ENCODE results near the gene TMEM144.
"Not testable (repeated sequence)": the region's sequence is repeated elsewhere in the genome, so short reads cannot be mapped to it uniquely, and the experiment has no call there.

TMEM144 gene

DNA sequence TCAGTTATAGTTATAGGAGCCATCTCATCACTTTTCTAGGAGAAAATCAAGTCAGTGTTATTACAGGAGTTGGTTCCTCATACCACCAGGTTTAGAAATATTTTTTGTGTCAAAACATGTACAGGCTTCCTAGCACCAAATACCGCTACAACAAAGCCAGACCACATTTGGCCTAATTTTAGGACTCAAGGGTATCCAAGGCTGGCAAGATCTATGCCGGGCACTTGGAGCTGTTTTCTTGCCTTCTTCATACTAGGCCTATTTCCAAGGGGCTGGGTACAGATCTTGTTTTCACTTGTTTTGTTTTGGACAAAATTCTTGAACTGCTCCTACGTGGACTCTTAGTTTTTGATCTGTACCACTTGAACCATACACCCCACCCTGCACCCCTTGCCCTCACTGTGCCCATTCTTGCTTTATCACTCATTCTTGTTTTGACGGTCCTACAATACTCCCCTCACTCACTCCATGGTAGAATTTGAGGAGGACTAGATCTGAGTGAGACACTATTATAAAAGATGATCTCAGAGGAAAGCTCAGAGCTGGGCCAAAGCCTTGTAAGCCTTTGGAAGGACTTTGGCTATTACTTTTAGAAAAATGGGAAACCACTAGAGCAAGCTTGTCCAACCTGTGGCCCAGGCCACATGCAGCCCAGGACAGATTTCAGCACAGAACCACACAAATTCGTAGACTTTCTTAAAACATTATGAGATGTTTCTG is 17.7 kb upstream of the TMEM144 start:
- DNase-seq, result no peak

GRCh38 chr4:158193171-158193749 is 17.0 kb upstream of the TMEM144 start:
- DNase-seq, result peak; percentile 14

DNA sequence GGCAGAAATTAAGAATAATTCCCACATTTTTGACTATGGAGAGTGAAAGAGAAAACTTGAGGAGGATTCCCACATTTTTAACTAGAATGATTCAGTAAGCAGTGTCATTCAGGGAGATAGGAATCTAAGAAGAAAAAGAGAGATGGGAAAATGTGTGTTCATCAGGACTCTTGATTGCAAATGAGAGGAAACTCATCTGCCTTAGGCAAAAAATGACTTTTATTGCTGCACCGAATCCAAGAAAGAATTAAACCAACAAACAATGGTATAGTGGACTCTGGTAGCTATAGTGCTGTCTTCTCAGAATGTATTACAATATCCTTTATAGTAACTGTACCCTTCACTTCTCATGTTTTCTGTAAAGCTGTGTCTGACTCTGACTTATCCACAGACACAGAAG is 15.0 kb upstream of the TMEM144 start:
- no peak for DNase-seq

DNA sequence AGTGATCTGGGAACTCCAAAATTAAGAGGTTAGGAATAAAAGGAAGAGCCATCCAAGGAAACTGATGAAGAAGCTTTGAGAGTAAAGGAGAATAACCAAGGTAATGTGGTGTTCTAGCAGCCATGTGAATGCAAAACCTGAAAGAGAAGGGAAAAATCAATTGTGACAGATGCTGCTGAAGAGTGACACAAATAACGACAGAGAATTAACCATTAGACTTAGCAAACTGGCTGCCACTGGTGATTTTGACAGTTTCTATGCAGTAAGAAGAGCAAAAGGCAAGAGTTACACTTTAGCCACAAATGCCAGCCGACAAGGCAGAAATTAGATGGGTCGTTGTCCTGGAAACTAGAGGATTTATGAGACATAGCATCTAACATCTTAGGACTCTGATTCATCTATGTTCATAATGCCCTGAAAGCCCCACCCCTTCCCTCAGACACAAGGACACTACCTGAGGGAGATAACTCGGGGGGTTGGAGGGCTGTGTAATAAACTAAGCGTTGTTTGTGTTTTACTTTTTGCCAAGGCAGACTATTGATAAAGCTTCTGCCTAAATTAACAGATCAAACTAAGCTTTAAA is 13.0 kb upstream of the TMEM144 start:
- DNase-seq, result no peak

GRCh38 chr4:158200214-158200613 is 10.1 kb upstream of the TMEM144 start:
- no peak for DNase-seq

DNA sequence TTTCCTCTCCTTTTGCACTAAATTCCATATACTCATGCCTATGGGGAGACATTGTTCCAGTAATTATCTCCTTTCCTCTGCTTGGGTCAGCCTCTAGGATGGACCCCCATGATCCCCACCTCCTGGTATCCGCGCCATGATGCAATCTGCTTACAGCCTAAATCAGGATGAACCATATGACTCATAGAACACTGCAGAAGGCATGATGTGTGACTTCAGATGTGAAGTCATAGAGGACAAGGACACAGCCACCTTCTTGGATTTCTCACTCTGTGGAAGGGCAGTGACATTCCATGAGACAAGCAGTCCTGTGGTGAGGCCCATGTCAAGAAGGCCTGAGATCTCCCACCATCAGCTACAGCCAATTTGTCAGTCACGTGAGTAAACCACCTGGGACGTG is 9.0 kb upstream of the TMEM144 start:
- DNase-seq, result no peak

DNA sequence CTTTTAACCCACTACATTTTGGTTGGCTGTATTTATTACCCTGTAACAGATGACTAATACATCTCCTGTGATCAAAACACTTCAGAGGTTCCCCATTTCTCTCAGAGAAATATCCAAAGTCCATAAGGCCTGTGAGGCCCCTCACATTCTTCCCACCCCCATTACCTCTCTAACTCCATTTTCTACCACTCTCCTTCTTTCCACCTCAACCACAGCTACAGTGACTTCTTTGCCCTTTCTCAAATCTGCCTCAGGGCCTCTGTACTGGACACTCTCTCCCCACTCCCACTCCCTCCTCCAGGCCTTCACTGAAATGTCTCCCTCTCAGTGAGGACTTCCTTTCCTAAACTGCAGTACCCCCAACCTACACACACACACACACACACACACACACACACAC is 8.4 kb upstream of the TMEM144 start:
- DNase-seq, result no peak

DNA sequence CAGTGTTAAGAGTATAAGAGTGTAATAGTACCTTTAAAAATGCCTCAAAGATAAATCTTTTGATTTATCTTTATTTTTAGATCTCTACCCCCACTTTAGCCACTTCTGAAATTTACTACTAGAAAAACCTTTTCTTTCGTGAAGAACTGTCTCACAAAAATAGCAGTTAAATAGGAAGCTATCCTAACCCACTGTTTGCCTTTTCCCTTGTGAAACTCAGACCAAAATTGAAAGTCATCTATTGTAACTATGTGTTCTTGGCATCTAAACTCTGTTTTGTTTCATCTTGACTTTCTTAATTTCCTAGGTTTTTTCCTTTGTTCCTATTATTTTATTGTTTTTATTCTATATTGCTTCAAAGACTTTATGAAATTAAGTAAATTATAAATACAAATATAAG is 7.8 kb upstream of the TMEM144 start:
- no peak for DNase-seq

- no peak for DNase-seq
Measured at GRCh38 chr4:158203436-158203835, 6.8 kb upstream of the TMEM144 start.

GRCh38 chr4:158203929-158204328 is 6.4 kb upstream of the TMEM144 start:
- DNase-seq, result no peak

- no peak for DNase-seq
Measured at GRCh38 chr4:158208963-158209640, 1.2 kb upstream of the TMEM144 start.

- DNase-seq, result no peak
Measured at GRCh38 chr4:158211222-158211621, 936 bp downstream of the TMEM144 start.

- DNase-seq, result no peak
Measured at GRCh38 chr4:158213466-158213865, 3.2 kb downstream of the TMEM144 start.

GRCh38 chr4:158214856-158215255 is 4.6 kb downstream of the TMEM144 start:
- DNase-seq, result no peak

DNA sequence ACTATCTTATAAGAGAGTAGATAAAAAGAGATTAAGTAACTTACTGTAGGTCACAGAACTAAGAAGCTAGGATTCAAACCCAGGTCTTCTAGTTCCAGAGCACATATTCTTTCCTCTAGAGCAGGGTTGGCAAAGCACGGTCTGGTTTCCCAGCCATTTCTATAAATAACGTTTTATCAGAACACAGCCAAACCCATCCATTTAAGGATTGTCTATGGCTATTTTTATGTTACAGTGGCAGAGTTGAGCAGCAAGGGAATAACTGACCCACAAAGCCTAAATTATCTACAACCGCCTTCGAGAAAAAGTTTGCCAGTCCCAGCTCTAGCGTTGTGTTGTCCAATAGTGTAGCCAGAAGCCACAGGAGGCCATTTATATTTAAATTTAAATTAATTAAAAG is 7.5 kb downstream of the TMEM144 start:
- no peak for DNase-seq

- no peak for DNase-seq
Measured at GRCh38 chr4:158219623-158220022, 9.3 kb downstream of the TMEM144 start.

- DNase-seq, result not testable (repeated sequence)
Measured at GRCh38 chr4:158224318-158224717, 14.0 kb downstream of the TMEM144 start.

DNA sequence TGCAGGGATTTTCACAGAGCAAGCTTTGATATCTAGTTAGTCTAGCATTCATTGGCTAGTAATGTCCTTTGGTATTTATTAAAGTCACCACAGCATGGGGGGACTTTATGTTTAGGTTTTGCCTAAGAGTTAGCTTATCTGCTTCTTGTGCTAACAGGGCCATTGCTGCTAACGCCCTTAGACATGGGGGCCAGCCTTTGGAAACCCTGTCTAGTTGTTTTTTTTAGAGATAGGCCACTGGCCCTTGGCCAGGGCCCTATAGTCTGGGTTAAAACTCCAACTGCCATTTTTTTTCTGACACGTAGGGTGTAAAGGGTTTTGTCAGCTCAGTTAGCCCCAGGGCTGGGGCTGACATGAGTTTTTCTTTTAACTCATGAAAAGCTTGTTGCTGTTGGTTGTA is 14.7 kb downstream of the TMEM144 start:
- not testable (repeated sequence) for DNase-seq

DNA sequence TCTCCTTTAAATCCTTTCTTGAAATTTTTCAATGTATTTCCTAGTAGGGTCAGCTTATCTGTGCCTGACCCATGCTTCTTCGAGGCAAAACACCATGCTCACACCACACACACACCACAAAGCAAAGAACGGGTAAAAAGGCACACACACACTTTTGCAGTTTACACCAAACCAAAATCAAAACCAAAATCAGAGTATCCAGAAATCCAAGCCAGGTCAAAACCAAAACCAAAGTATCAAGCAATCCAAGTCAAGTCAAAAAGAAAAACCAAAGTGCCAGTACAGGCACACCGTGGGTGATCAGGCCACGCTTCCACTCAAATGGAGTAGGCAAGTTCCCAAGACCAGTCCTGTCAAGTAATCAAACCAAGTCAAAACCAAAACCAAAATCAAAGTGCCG is 17.6 kb downstream of the TMEM144 start:
- DNase-seq, result not testable (repeated sequence)

DNA sequence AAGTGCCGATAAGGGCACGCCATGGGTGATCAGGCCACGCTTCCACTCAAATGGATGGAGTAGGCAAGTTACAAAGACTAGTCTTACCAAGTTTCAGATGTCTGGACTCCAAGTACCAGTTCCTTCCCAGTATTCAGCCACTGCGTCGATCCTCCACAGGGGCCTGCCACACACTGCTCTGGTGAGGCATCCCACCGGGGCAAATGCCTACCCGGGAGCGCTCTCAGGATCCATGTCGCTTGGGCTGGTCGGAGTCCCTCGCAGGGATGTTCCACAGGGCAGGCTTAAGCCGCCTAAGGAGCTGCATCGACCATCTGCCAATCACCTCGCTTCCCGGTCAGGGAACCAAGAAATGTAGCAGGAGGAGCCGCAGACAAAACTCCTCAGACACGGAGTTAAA is 18.1 kb downstream of the TMEM144 start:
- not testable (repeated sequence) for DNase-seq

DNA sequence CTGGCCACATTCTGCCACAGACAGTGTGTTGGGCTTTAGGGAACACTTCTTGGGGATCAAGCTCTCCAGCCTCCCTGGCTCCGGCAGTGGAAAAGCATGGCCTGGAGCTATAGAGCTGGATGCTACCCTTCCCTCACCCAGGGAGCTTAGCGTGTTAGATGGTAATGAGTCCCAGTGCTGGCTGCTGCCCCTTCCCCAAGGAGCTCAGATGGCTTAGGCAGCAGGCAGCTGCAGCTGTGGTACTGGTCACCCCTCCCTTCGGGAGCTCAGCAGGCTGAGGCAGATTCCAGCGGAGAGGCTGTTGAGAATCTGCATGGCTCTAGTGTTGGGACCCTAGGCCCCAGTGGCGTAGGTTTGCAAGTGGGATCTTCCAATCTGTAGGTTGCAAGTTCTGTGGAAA is 19.5 kb downstream of the TMEM144 start:
- no peak for DNase-seq

GRCh38 chr4:158234671-158235070 is 24.4 kb downstream of the TMEM144 start:
- DNase-seq, result no peak

DNA sequence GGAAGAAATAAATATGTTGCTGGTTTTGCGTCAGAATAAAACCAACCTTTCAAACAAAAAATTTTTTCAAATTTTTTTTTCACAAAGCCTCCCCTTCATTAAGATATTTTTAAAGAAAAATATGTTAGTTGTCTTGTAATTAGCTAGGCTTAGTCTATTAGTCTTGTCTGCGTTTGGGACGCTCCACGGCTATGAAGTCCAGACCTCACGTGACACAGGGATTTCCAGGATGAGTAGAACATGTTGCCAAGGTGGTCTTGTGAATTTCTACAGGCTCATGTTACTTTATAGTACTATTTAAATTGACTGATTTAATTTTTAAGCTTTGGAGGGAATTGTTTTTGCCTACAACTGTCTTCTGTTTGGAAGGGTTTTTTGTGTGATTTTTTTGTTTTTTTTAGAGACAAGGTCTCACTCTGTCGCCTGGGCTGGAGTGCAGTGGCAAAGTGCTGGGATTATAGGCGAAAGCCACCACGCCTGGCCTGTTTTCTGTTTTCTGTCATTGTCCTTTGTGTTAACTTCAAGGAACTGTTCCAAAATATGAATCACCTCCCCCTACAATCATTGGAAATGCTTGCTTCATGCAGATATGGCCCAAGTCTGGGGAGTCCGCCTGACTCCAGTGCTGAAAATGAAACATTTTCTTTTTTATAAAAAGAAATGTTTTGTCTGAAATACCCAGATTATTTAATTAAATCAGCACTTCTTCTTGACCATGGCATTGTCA is 26.2 kb downstream of the TMEM144 start:
- DNase-seq, result no peak

Measured in CD4-positive, alpha-beta T cell treated with Interleukin-4 for 4 hours (primary cell).